KMS-11 (cell line): ENCODE measurements around the gene PGBD4.

ENCODE experiments used
- H2AFZ ChIP-seq: fragments of 200-600 bp; sonication (generic); 2 replicates; pipeline ENCODE4 v1.6.1; 2016; ENCODE audit warnings: antibody characterized with exemption, mixed run types, low read depth
- H3K27ac ChIP-seq: fragments of 200-600 bp; sonication (generic); 2 replicates; pipeline ENCODE4 v1.6.1; 2016; ENCODE audit warnings: mild to moderate bottlenecking, mixed run types
- H3K27me3 ChIP-seq: fragments of 200-600 bp; sonication (generic); 2 replicates; pipeline ENCODE4 v1.6.1; 2017; ENCODE audit warnings: mild to moderate bottlenecking, low read depth, mixed run types, moderate library complexity; ENCODE audit not compliant: insufficient read depth
- H3K36me3 ChIP-seq: fragments of 200-600 bp; sonication (generic); 2 replicates; pipeline ENCODE4 v1.6.1; 2017; ENCODE audit warnings: mild to moderate bottlenecking, mixed run types; ENCODE audit not compliant: insufficient read depth
- H3K4me1 ChIP-seq: fragments of 200-600 bp; sonication (generic); 2 replicates; pipeline ENCODE4 v1.6.1; 2016; ENCODE audit warnings: mild to moderate bottlenecking, low read depth, mixed run types; ENCODE audit not compliant: poor library complexity, severe bottlenecking
- H3K4me2 ChIP-seq: fragments of 200-600 bp; sonication (generic); 2 replicates; pipeline ENCODE4 v1.7.0; 2016; ENCODE audit warnings: mild to moderate bottlenecking, mixed run types
- H3K4me3 ChIP-seq: fragments of 200-600 bp; sonication (generic); IDR thresholded peaks from 2 replicates; pipeline ENCODE4 v1.6.1; 2017; ENCODE audit warnings: low read depth, low read length, mixed read lengths; ENCODE audit not compliant: insufficient read depth
- H3K79me2 ChIP-seq: fragments of 200-600 bp; sonication (generic); 2 replicates; pipeline ENCODE4 v1.6.1; 2016; ENCODE audit warnings: low read depth, mixed run types; ENCODE audit not compliant: insufficient read depth
- H3K9ac ChIP-seq: fragments of 200-600 bp; sonication (generic); 2 replicates; pipeline ENCODE4 v1.6.1; 2016; ENCODE audit warnings: mild to moderate bottlenecking, mixed run types
- H4K20me1 ChIP-seq: fragments of 200-600 bp; sonication (generic); 2 replicates; pipeline ENCODE4 v1.6.1; 2016; ENCODE audit warnings: mild to moderate bottlenecking, mixed run types; ENCODE audit not compliant: insufficient read depth
- CTCF ChIP-seq: fragments of 200-600 bp; sonication (generic); conservative IDR thresholded peaks from 2 replicates; pipeline ENCODE4 v1.6.1; 2017; ENCODE audit warnings: low read depth, mild to moderate bottlenecking, antibody characterized with exemption, low read length, moderate library complexity, mixed read lengths

Gene PGBD4

GRCh38 chr15:34059476-34059875 lies 42.4 kb upstream of the PGBD4 start:
- H3K4me2 ChIP-seq = no peak overlapping the region
- no peaks in the 10 kb centered on the region for H4K20me1 ChIP-seq
- H3K9ac ChIP-seq = no peak overlapping the region
- H3K79me2 ChIP-seq = no peaks in the 10 kb centered on the region
- TF ChIP-seq CTCF = no peak
- no peaks in the 10 kb centered on the region for H3K4me1 ChIP-seq
- no peak overlapping the region for H2AFZ ChIP-seq
- no peak overlapping the region for H3K27ac ChIP-seq
- H3K36me3 ChIP-seq = no peaks in the 10 kb centered on the region
- H3K4me3 ChIP-seq = no peak overlapping the region
- no peaks in the 10 kb centered on the region for H3K27me3 ChIP-seq

GRCh38 chr15:34059946-34060345 lies 41.9 kb upstream of the PGBD4 start:
- Histone ChIP-seq H3K4me2 (no peak overlapping the region), H3K4me3 (no peak overlapping the region), H3K4me1 (no peaks in the 10 kb centered on the region), H3K36me3 (no peaks in the 10 kb centered on the region), H3K27me3 (no peaks in the 10 kb centered on the region), H3K9ac (no peak overlapping the region), H3K27ac (no peak overlapping the region), H2AFZ (no peak overlapping the region), H4K20me1 (no peaks in the 10 kb centered on the region), H3K79me2 (no peaks in the 10 kb centered on the region)
- no peak for TF ChIP-seq CTCF

GRCh38 chr15:34064438-34064837 lies 37.4 kb upstream of the PGBD4 start:
- no peak overlapping the region for H3K27ac ChIP-seq
- H3K27me3 ChIP-seq = no peaks in the 10 kb centered on the region
- no peaks in the 10 kb centered on the region for H3K4me1 ChIP-seq
- no peaks in the 10 kb centered on the region for H3K79me2 ChIP-seq
- no peak overlapping the region for H3K4me2 ChIP-seq
- TF ChIP-seq CTCF = no peak
- H2AFZ ChIP-seq = no peak overlapping the region
- H3K4me3 ChIP-seq = no peak overlapping the region
- H3K9ac ChIP-seq = no peak overlapping the region
- H4K20me1 ChIP-seq = no peaks in the 10 kb centered on the region
- no peaks in the 10 kb centered on the region for H3K36me3 ChIP-seq

- H3K4me2 ChIP-seq = no peak overlapping the region
- no peak overlapping the region for H3K9ac ChIP-seq
- no peaks in the 10 kb centered on the region for H3K4me1 ChIP-seq
- no peaks in the 10 kb centered on the region for H3K36me3 ChIP-seq
- no peaks in the 10 kb centered on the region for H3K27me3 ChIP-seq
- H3K4me3 ChIP-seq = no peak overlapping the region
- no peak for TF ChIP-seq CTCF
- H4K20me1 ChIP-seq = no peaks in the 10 kb centered on the region
- H3K79me2 ChIP-seq = no peaks in the 10 kb centered on the region
- no peak overlapping the region for H3K27ac ChIP-seq
- H2AFZ ChIP-seq = no peak overlapping the region
These were observed 36.6 kb upstream of the PGBD4 start for GRCh38 chr15:34065261-34065660.

GRCh38 chr15:34065941-34066340 lies 35.9 kb upstream of the PGBD4 start:
- no peaks in the 10 kb centered on the region for H3K36me3 ChIP-seq
- H3K4me2 ChIP-seq = no peak overlapping the region
- H3K27ac ChIP-seq = no peak overlapping the region
- H3K9ac ChIP-seq = no peak overlapping the region
- no peaks in the 10 kb centered on the region for H3K4me1 ChIP-seq
- no peak overlapping the region for H3K4me3 ChIP-seq
- H3K79me2 ChIP-seq = no peaks in the 10 kb centered on the region
- H3K27me3 ChIP-seq = no peaks in the 10 kb centered on the region
- H4K20me1 ChIP-seq = no peaks in the 10 kb centered on the region
- TF ChIP-seq CTCF = no peak
- no peak overlapping the region for H2AFZ ChIP-seq
